Activated B cell treated with CpG ODN at 0.5 μM for 24 hours (primary cell): ENCODE measurements around the gene MEIOSIN. TPM values are rescaled to one million over a fixed set of nuclear protein-coding genes. Genes with fewer than 3 reads are reported as not detected.
"Not testable (repeated sequence)": the region's sequence is repeated elsewhere in the genome, so short reads cannot be mapped to it uniquely, and the experiment has no call there.

ENCODE experiments used
- ATAC-seq: fragments of 200-7000 bp; cut with Tn5 transposase; one replicate; pipeline ENCODE4 v1.10.0; 2021; ENCODE audit warnings: low read depth, mild to moderate bottlenecking, moderate library complexity
- CTCF ChIA-PET: fragments of 350-600 bp; sonication (Branson Sonifier 250); formaldehyde crosslinking; loops from one replicate; lab custom pipeline; 2021; ENCODE audit warnings: antibody characterized with exemption; lab: Charles Lee
- POLR2A ChIA-PET: fragments of 350-600 bp; sonication (Branson Sonifier 250); formaldehyde crosslinking; loops from one replicate; lab custom pipeline; 2021; ENCODE audit warnings: antibody characterized with exemption; lab: Charles Lee
- DNase-seq: peaks from one replicate; pipeline ENCODE4 v3.0.0; 2022
- H3K27ac Mint-ChIP-seq: one replicate; pipeline ENCODE4 v1.8.0; 2020; ENCODE audit warnings: mixed read lengths
- H3K27me3 Mint-ChIP-seq: one replicate; pipeline ENCODE4 v1.8.0; 2021; ENCODE audit warnings: mixed read lengths
- H3K36me3 Mint-ChIP-seq: one replicate; pipeline ENCODE4 v1.8.0; 2021; ENCODE audit warnings: low read depth, mixed read lengths
- H3K4me1 Mint-ChIP-seq: one replicate; pipeline ENCODE4 v1.8.0; 2021; ENCODE audit warnings: mixed read lengths
- H3K4me3 Mint-ChIP-seq: one replicate; pipeline ENCODE4 v1.8.0; 2020; ENCODE audit warnings: mild to moderate bottlenecking, mixed read lengths
- H3K9me3 Mint-ChIP-seq: one replicate; pipeline ENCODE4 v1.8.0; 2020; ENCODE audit warnings: mixed read lengths
- CTCF ChIP-seq: fragments of 200-600 bp; IDR thresholded peaks from one replicate; pipeline ENCODE4 v1.8.0; 2022; ENCODE audit warnings: antibody characterized with exemption, mild to moderate bottlenecking
- intact Hi-C: fragments of 100-400 bp; cut with micrococcal nuclease; formaldehyde crosslinking; loops from one replicate; pipeline ENCODE4 v1.15.1; 2024
- total RNA-seq: library from RNA; stranded (reverse); gene quantifications from 2 replicates; pipeline ENCODE4 v1.2.3, GENCODE V29; 2022

MEIOSIN gene, protein sequence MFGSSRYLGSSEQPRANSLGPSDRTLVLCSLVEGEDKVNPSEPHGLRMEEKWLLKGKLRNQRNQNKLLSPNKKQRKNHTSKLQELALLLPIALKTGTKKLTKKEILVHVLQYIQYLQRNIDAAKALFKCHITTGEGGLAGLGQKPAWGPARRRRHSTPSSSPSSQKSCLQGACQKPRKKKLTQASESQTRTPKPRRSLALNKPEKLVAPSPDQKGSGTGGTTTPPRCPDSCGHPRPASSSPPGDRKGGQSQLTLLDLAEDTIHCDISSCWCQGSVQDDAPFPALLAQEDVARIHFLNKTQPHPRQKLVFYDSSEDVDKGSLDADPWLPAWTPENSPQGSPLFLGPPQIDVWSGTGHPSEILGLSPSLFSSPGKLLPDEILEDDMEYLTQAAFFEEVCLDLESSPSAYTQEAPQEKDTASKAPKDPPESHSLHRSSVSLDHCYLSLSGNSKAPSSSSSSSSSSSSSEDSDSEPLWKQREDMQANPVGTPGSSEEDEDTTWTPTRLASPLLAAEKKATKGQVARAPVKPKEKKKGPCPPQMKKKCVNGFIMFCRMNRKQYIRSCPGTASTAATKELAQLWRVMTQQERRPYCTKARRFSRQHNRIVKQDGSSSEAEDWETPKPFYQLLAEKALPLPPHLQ
- total RNA-seq, result not detected in 2 replicates

DNA sequence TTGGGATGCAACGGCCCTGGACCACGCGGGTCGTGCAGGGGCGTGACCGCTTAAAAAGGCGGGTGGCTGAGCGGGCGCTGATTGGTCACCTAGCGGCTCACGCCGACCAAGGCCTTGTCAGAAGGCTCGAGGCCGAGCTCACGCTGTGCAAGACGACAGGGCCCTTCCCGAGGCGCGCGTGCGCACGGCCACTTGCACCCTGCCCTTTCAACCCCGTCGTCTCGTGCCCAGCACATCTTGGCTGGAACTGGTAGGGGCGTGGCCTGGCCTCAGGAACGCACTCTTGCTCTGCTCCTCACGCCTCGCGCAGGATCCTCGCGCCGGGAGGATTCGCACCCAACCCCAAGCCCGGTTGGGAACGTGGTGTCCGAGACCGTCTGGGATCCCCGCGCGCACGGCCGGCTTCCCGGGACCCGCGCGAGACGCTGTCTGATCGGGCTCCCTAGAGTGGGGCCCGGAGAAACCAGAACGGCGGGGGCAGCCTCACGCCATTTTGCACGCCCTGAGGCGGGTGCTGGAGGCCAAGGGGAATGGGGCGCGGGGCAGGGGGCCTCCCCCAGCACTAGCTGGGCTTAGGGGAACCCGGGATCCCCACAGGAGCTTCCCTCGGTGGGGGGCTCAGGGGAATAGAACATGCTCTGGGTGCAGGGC, at the start of gene MEIOSIN:
TSS of gene MEIOSIN (plus strand) at position 280 of the 651 bp plus-strand sequence. CDS start 1,938 bp downstream, outside the sequence.
- intact Hi-C loops, result no loop called here
- ATAC-seq (no peak), DNase-seq (no peak)
- POLR2A ChIA-PET, result interaction anchor here (1.0 kb wide), 1 partner anchor 16 kb away, joined by 4 read pairs; no protein-coding TSS in a partner anchor
- TF ChIP-seq CTCF, result no peak
- CTCF ChIA-PET, result interaction anchor here (1.0 kb wide), 1 partner anchor 37 kb away, joined by 5 read pairs; no protein-coding TSS in a partner anchor
- no peaks in the 10 kb centered on the region for H3K9me3 Mint-ChIP-seq
- H3K4me3 Mint-ChIP-seq, result peak within 1 kb of the TSS; percentile 20
- H3K36me3 Mint-ChIP-seq, result peaks cover 7% of the 10 kb centered on the region
- peaks cover 17% of the 10 kb centered on the region for H3K4me1 Mint-ChIP-seq
- H3K27ac Mint-ChIP-seq, result no peak within 1 kb of the TSS
- no peaks in the 10 kb centered on the region for H3K27me3 Mint-ChIP-seq

DNA sequence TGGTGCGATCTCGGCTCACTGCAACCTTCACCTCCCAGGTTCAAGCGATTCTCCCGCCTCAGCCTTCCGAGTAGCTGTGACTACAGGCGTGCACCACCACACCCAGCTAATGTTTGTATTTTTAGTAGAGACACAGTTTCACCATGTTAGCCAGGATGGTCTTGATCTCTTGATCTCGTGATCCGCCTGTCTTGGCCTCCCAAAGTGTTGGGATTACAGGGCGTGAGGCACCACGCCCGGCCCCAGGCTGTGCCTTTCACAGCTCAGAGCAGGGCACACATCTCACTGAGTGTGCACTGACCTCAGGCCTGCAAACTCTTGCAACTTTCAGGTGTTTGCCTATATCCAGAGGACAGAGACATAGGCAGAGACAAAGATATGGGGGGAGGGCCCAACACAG, 48.2 kb upstream of the MEIOSIN start:
- intact Hi-C loops, result loop anchor here (10.0 kb wide), 1 partner anchor 260 kb away; the partner anchor contains the start of gene ERCC1
- not testable (repeated sequence) for H3K27me3 Mint-ChIP-seq, ATAC-seq, DNase-seq, H3K4me3 Mint-ChIP-seq, H3K9me3 Mint-ChIP-seq, H3K27ac Mint-ChIP-seq
- POLR2A ChIA-PET, result interaction anchor here (0.6 to 0.7 kb wide), 2 partner anchors 164 to 898 kb away, joined by 3 to 4 read pairs; no protein-coding TSS in a partner anchor
- H3K36me3 Mint-ChIP-seq, result peaks cover 61% of the 10 kb centered on the region
- H3K4me1 Mint-ChIP-seq, result peaks cover 12% of the 10 kb centered on the region
- CTCF ChIA-PET, result interaction anchor here (1.2 kb wide), 1 partner anchor 206 kb away, joined by 3 read pairs; no protein-coding TSS in a partner anchor

DNA sequence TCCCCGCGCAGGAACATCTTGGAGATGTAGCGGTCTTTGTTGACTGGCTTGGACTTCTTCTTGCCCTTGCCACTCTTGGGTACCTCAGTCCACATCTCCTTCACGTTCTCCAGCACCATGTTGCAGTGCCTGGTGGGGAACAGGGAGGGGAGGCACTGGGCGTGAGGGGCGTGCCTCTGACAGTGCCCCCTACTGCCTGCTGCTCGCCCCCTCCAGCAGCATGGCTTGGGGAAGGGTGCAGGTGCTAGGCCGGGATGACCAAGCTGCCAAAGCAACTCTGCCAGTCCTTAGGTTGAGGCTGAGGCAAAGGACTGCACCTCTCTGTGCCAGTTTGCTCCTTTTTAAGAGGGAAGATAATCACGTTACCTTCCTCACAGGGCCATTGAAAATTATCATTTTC, 45.6 kb upstream of the MEIOSIN start:
- Mint-ChIP-seq H3K4me3 (no peak overlapping the region), H3K27me3 (no peaks in the 10 kb centered on the region), H3K4me1 (peaks cover 23% of the 10 kb centered on the region), H3K27ac (no peak overlapping the region), H3K9me3 (no peaks in the 10 kb centered on the region), H3K36me3 (peaks cover 70% of the 10 kb centered on the region)
- intact Hi-C loops, result loop anchor here (10.0 kb wide), 1 partner anchor 263 kb away; the partner anchor contains the start of gene ERCC1
- ATAC-seq (no peak), DNase-seq (no peak)
- CTCF ChIA-PET, result no interaction called here
- no peak for TF ChIP-seq CTCF
- POLR2A ChIA-PET, result interaction anchor here (0.6 to 1.8 kb wide), 3 partner anchors 10 to 101 kb away, joined by 3 to 18 read pairs (median 5); no protein-coding TSS in a partner anchor

GRCh38 chr19:45691516-45692186, 41.6 kb upstream of the MEIOSIN start, which contains the start of gene SNRPD2:
Gene SNRPD2, minus strand, starts transcription at chr19:45691953. Its CDS starts 65 bp downstream, at chr19:45691888.
- ATAC-seq, result peak; percentile 42

More at GRCh38 chr19:45691516-45692186, 41.6 kb upstream of the MEIOSIN start, which contains the start of gene SNRPD2:
- Mint-ChIP-seq H3K27ac (peak within 1 kb of the TSS; percentile 98), H3K27me3 (no peaks in the 10 kb centered on the region), H3K4me1 (peaks cover 30% of the 10 kb centered on the region), H3K36me3 (peaks cover 60% of the 10 kb centered on the region), H3K4me3 (peak within 1 kb of the TSS; percentile 94), H3K9me3 (no peaks in the 10 kb centered on the region)
- DNase-seq, result peak; percentile 91
- ChIA-PET POLR2A (interaction anchor here (0.6 to 4.4 kb wide), 33 partner anchors 9 to 690 kb away, joined by 3 to 123 read pairs (median 7); partner anchors contain the start of genes DMWD, FBXO46, FOSB and GIPR), CTCF (interaction anchor here (1.0 to 3.8 kb wide), 13 partner anchors 10 to 186 kb away, joined by 3 to 36 read pairs (median 7); partner anchors contain the start of genes DMWD, FBXO46 and SIX5)
- no peak for TF ChIP-seq CTCF
- intact Hi-C loops, result loop anchor here (1.0 to 5.0 kb wide), 13 partner anchors 10 to 241 kb away; partner anchors contain the start of genes DMWD, FBXO46, IRF2BP1 and OPA3
